Retina (tissue), 1 donor: ENCODE data around the gene EHF.

Experiments used
- DNase-seq: peaks from one replicate; pipeline ENCODE4 v3.0.0-alpha.2; 2016

EHF gene

DNA sequence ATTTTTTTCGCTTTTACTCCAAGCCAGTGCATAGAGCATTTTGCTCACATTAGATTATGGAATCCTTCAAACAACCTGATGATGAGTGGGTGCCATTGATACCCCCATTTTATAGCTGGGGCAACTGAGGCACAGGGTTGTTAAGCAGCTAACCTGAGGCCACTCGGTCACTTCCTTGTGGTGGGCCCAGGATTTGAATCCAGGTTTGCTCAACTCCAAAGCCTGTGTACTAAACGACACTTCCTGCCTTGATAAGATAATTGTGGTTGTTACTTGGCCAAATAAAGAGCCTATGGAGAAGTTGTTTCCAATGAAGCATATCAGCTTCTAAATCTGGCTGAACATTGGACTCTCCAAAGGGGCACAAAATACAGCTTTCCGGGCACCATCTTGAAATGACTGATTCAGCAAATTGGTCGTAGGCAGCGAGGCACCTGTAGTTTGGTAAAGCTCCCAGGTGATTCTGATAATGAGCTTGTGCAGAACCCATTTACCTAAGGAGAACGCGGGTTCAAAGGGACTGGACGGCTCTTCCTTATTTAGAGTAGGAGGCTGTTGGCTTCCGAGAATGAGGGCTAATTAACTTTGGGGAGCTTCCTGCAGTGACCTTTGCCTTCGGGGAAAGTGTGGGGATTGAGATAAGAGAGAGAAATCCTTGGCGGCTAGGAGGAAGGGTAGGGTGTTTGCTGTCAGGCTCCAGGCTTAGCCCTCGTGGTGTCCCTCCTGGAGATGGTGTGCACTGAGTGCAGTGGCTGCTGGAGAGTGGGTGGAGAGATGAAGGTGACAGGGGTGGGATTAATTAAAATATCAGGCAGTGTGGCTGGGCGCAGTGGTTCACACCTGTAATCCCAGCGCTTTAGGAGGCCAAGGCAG, 17.5 kb upstream of the EHF start:
- no peak for DNase-seq

DNA sequence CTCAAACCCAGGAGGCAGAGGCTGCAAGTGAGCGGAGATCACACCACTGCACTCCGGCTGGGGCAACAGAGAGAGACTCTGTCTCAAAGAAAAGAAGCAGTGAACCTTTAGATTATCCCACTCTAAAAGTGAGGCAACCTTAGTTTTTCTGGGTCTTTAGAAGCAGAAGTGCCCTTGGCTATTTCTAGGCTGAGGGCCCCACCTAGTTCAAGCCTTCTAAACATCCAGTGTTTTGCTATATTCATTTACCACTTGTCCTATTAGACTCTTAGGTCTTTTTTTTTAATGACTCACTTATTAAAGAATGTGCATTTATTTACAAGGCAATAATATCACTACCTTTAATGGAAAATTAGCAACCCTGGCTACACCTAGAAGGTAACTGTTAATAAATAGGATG, 16.7 kb upstream of the EHF start:
- DNase-seq = no peak

GRCh38 chr11:34604911-34605310, 16.0 kb upstream of the EHF start:
- no peak for DNase-seq

DNA sequence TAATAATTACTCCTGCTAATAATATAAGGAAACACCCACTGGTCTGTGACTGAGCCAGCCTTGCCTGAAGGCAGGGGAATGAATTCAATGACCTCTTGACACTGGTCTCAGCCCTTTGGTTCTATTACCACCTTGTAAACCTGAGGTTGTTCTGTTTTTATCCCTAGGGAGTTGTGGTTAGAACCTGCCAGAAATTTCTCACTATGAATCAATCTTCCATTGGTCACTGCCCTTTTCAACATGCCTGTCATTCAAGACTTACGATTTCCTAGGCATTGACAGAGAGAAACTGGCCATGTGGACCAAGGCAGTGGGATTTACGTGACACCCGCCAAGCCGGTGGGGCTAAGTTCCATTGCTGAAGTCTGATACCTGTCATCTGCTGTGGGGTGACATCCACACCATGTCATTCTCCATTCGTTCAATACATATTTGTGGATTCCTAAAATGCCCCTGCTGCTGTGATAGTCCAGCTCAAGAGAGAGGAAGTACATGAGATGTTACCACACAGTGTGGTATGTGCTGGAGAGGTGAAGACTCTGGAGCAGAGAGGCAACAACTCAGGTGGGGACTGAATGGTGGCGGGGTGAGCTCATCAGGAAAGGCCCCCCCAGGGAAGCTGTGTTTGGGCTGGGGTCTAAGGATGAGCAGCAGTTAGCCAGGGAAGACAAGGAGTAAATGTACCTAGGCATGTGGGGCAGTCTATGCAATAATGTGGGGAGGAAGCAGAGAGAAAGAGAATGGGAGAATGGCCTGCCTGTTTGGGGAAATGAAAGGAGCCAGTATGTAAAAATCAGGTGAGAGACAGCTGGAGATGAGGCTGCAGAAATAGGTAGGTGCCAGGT, 15.2 kb upstream of the EHF start:
- DNase-seq = no peak

DNA sequence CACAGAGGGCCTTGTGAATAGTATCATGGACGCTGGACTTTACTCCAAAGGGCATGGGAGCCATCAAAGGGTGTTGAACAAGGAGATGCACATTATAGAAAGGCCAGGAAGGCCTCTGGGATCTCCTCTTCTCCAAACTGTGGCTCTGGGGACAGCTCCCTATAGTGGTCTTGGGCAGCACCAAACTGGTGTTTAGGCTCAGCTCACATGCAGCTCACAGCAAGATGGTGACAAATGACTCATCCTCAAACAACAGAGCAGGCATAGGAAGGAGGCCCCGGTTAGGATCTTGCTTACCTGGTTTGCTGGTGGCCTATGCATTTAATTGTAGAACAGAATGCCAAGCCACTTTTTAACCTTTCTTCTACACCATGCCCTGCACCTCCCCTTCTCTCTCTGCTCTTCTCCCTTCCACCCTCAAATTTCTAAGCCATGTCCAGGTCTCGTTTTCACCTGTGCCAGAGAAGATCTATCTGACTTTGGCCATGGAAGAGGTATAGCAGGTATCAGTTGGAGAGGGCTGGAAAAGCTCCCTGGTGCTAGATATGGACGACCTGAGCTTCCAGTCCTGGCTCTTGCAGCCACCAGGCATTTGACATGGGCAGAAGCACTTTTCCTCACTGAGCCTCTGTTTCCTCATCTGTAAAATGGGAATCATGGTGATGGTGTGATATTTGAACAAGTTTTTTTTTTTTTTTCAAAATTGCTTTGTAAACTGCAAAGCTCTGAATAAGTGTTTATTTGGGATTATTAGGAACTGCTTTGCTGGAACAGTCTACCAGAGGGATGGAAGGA, 14.4 kb upstream of the EHF start:
- no peak for DNase-seq

GRCh38 chr11:34609187-34609751, 11.6 kb upstream of the EHF start:
- no peak for DNase-seq

DNA sequence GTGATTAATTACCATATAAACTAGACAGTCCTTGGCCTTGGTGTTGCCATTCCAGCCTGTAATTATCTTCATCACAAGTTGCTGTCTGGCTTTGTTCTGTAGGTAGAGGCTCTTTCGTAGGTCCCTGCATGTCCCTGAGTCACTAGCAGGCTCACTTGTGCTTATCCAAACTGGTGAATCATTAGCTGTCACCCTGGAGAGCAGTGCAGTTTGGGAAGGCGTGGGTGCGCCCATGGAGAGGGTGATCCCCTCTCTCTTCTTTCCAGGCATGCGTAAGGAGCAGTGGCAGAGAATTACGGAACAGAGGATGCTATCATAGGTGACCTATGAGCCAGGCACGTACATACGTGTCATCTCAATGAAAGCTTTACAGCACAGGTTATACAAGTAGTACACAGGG, 11.0 kb upstream of the EHF start:
- DNase-seq = no peak

- no peak for DNase-seq
Measured at GRCh38 chr11:34610324-34611041, 10.4 kb upstream of the EHF start.

DNA sequence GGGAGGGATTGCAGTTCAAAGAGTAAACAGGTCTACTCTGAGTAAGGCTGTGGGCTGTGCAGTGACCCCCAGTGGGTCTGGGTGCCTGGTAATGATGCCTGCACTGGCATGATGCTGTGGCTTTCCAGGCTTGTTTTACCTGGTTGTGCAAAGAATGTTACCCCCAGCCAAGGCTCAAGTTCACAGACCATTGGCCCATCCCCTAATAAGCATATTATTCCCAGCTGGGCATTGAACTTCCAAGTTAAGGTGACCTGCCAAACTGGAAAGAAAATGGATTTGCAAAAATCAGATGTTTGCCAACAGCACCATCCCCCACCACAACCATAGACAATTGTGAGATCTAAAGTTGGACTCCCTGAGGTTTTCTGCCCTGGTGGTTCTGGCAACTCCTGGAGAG, 7.9 kb upstream of the EHF start:
- DNase-seq = no peak

DNA sequence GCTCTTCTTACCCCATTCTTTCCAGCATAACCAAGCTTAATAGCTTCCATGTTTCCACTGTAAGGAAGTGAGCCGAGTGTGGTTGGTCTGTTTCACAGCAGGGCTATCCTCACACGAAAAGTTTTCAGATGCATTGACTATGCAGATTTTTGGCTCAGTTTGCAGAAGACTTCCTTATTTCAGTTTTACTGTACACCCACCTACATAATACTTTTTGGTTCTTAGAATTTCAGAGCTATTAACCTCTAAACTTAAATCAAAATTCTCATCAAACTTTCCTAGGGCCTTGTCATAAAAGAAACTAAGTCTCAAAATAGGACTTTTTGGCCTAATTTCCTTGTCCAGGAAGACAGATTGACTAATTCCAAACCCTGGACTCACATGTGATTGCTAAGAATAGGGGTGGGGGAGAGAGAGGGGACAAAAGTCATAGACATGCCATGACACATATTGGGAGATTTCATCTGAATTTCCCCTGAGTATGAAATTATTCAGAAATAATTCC, 7.3 kb upstream of the EHF start:
- no peak for DNase-seq

- no peak for DNase-seq
Measured at GRCh38 chr11:34614344-34615104, 6.4 kb upstream of the EHF start.

GRCh38 chr11:34616086-34616485, 4.8 kb upstream of the EHF start:
- DNase-seq = no peak

GRCh38 chr11:34616830-34617504, 3.9 kb upstream of the EHF start:
- no peak for DNase-seq

DNA sequence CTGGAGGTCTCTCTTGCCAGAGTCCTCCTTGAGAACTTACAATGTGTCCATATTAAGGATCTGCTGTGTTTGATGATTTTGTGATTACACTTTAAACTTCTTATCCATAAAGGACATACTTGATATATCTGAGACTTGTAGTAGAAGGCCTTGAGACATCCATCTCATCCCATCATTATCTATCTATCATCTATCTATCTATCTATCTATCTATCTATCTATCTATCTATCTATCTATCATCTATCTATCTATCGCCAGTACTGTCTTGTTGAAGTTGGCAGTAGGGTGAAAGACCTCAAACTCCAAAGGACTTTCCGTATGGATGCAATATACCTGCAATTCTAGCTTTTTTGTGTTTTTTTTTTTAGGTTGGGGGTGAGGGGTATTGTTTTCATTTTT, 2.5 kb upstream of the EHF start:
- DNase-seq = no peak

- DNase-seq = no peak
Measured at GRCh38 chr11:34619062-34619516, 1.8 kb upstream of the EHF start.

DNA sequence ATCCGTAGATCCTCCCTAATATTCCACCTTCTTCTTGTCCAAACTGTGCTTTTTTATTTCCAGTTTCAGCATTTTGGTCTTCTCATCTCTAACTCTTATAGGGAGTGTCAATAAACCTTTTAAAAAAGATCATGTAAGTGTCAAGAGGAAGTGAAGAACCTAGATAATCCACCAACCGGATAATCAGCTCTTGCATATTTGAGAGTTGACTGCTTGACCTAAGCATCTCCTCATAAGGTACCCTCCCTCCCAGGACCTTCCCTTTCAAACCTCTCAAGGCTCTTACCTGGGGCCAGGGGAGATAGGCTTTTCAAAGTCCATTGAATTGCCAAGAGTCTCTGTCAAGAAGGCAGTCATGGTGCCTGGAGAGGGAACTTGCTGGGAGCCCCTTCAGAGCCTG, 691 bp upstream of the EHF start:
- no peak for DNase-seq

DNA sequence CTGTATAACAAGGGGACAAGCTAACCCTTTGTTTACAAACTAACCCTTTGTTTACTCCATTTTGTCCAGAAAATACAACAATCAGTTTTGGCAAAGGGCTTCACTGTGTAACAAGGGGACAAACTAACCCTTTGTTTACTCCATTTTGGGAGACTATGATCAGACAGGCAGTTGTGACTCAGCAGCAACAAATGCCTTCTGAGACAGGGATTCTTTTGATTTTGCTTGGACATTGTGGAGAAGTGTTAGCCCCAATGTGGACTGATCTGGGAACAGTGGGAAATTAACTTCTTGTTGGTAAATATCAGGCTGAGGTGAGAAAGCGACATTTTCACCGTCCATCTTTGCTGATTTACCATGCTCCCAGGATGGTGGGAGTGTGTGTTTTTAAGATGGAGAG, 983 bp downstream of the EHF start:
- no peak for DNase-seq

DNA sequence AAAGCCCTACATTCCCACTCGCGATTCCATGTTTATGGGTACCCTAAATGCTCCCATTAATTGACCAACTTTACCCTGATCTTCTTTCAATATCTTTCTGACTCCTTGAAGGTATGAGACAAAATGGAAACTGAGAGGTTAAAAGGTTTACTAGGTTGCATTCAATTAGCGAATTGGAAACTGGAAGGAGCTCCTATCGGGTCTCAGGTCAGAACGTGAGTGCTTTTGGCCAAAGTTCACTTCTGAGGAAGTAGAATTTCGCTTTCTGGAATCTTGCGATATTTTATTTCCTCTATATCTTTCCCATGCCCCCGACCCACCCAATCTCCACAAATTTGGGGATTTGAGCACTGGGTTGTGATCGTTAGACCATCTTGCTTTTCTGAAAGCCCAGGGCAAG, 2.6 kb downstream of the EHF start:
- no peak for DNase-seq

DNA sequence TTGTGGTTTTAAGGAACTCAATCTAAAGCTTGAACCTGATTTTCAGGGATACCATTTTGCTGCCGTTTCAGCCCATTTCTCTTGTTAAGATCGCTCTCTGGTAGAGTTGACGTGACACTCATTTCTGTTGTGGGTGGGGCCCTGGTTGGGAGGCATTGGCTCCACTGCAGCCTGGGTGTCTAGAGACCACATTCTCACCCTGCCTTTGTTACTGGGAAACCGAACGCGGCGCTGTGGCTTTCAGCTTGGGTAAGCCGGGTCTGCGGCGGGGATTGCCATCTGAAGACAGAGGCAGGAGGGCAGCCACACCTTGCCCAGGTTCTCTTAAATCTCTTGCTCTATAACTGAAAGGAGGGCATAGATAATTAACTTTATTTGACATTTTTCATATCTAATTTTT, 3.2 kb downstream of the EHF start:
- no peak for DNase-seq

GRCh38 chr11:34625576-34625975, 4.7 kb downstream of the EHF start:
- DNase-seq = no peak

GRCh38 chr11:34626393-34626792, 5.5 kb downstream of the EHF start:
- no peak for DNase-seq
